IPS-11a (cell line): ENCODE results near the gene TRIM72.
"Not testable (repeated sequence)": the region's sequence is repeated elsewhere in the genome, so short reads cannot be mapped to it uniquely, and the experiment has no call there.

Source experiments
- H3K4me3 ChIP-seq: one replicate; pipeline ENCODE4 v1.5.1; 2013; ENCODE audit warnings: low read depth, low read length, control low read depth

The TRIM72 gene

GRCh38 chr16:31251435-31251834, 37.5 kb downstream of the TRIM72 start:
- H3K4me3 ChIP-seq, result no peak overlapping the region

DNA sequence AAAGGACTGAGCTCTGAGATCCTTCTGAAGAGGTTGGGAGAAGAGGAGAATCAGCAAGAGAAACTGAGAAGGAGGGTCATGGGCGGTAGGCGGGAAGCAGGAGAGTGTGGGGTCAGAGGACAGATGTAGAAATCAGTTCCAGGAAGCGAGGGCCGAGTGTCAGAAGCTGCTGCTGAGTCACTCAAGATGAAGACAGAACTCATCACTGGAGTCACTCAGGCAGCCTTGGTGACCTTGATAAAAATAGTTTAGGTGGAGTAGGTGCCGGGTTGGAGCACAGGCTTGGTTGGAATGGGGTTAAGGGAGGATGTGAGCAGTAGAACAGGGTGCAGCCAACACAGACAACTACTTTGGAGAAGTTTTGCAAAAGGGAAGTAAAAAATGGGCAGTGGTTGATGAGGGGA, 39.7 kb downstream of the TRIM72 start:
- H3K4me3 ChIP-seq, result no peak overlapping the region

DNA sequence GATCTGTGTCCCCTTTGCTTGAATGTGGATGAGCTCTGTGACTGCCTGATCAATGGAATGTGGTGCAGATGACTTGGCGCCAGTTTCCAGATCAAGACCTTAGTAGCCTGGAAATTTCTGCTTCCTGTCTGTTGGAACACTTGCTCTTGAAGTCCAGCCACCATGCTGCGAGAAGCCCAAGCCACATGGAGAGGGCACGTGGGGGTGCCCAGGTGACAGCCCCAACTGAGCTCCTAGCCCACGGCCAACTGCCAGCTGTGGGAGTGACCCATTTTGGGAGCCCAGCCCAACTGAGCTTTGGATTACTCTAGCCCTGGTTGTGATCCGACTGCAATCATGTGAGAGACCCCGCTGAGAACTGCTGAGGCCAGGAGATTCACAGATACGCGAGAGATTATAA, 42.5 kb downstream of the TRIM72 start:
- no peak overlapping the region for H3K4me3 ChIP-seq

DNA sequence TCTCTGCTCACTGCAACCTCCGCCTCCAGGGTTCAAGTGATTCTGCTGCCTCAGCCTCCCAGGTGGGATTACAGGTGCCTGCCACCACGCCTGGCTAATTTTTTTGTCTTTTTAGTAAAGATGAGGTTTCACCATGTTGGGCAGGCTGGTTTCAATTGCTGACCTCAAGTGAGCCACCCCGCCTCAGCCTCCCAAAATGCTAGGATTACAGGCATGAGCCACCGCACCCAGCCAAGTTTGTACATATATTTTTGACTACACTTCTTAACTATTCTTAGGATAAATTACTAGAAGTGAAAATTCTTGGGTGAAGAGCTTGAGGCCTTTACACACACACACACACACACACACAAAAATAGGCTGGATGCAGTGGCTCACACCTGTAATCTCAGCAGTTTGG, 44.4 kb downstream of the TRIM72 start:
- H3K4me3 ChIP-seq, result no peak overlapping the region

GRCh38 chr16:31260136-31260931, 46.4 kb downstream of the TRIM72 start:
- no peak overlapping the region for H3K4me3 ChIP-seq

DNA sequence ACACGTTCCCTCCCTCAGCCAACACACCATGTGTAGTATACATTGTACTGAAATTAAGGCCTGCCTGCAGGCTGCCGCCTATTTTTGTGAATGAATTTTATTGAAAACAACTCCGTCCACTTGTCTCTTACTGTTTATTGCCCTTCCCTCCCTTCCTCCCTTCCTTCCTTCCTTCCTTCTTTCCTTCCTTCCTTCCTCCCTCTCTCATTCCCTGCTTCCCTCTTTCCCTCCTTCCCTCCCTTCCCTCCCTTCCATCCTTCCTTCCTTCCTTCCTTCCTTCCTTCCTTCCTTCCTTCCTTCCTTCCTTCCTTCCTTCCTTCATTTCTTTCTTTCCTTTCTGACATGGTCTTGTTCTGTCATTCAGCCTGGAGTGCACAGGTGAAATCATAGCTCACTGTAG, 48.2 kb downstream of the TRIM72 start:
- no peak overlapping the region for H3K4me3 ChIP-seq

GRCh38 chr16:31265329-31266245, 51.7 kb downstream of the TRIM72 start:
- H3K4me3 ChIP-seq, result no peak overlapping the region

- no peak overlapping the region for H3K4me3 ChIP-seq
Observed at GRCh38 chr16:31267332-31268032, 53.6 kb downstream of the TRIM72 start.

DNA sequence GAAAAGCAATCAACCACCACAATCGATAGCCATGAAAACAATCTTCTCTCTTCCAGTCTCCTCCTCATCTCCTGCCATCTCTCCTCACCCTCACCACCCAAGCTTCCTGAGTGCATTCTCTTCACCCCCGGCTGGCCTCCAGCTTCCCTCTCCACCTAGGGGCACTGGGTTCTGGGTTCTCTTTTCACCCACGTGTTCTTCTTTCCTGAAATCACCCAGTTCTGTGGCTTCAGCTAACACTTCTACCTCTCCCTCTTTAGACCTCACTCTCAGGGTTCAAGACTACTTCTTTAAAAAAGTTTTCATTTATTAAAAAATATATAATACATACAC, 54.1 kb downstream of the TRIM72 start:
- no peak overlapping the region for H3K4me3 ChIP-seq

- no peak overlapping the region for H3K4me3 ChIP-seq
Observed at GRCh38 chr16:31268891-31269290, 55.0 kb downstream of the TRIM72 start.

DNA sequence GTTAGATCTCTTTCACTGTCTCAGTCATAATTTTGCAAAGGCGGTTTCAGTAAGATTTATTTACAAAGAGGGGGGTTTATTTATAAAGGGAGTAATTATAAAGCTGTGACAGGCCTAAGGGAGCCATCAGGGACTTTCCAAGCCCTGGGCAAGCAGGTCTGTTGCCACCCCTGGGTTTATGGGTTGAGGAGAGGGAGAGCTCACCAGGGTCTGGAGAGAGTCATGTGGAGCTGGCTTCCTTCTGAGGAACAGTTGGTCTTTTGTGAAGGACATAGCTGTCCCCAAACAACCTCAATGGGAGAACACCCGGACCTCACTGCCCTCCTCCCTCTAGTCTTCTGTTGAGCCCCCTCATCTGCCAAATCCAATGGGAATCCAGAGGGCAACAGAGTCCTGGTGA, 55.6 kb downstream of the TRIM72 start:
- no peak overlapping the region for H3K4me3 ChIP-seq

- H3K4me3 ChIP-seq, result not testable (repeated sequence)
Observed at GRCh38 chr16:31269973-31270372, 56.1 kb downstream of the TRIM72 start.

DNA sequence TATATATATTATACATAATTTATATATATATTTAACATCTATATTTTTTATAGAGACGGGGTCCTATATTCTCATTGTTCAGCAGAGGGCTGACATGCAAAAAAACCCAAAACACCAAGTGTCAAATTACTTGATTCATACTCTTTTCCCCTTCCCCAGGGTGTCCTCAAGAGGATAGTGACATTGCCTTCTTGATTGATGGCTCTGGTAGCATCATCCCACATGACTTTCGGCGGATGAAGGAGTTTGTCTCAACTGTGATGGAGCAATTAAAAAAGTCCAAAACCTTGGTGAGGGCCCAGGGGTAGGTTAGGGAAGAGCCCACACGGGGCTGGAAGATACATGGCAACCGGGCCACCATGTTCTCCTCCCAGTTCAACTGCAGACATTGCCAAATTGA, 56.9 kb downstream of the TRIM72 start:
- no peak overlapping the region for H3K4me3 ChIP-seq

DNA sequence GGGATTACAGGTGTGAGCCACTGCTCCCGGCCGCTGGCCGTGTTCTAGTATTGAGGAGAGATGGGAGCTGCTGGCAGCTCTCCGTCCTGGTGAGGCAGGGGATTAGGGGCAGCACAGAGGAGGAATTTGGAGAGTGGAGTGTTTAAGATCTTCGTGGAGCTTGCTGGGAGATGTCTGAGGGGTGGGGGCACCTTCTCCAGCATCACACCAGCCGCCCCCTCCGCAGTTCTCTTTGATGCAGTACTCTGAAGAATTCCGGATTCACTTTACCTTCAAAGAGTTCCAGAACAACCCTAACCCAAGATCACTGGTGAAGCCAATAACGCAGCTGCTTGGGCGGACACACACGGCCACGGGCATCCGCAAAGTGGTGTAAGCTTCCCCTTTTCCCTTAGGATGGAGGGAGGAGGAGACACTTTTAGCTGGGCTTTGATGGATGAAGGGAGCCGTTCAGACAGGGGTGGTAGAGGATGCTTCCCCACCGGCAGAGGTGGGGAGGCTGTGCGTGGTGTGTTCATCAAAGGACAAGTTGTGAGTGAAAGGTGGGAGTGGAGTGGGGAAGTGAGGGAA, 57.8 kb downstream of the TRIM72 start:
- H3K4me3 ChIP-seq, result no peak overlapping the region

DNA sequence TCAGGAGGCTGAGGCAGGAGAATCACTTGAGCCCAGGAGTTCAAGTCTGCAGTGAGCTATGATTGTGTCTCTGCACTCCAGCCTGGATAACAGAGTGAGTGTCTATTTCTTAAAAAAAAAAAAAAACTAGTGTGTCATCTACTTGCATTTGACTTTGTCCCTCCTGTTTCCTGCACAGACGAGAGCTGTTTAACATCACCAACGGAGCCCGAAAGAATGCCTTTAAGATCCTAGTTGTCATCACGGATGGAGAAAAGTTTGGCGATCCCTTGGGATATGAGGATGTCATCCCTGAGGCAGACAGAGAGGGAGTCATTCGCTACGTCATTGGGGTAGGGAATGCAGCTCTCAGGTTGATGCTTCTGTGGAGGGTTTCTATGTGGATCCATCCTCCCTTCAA, 59.3 kb downstream of the TRIM72 start:
- no peak overlapping the region for H3K4me3 ChIP-seq

DNA sequence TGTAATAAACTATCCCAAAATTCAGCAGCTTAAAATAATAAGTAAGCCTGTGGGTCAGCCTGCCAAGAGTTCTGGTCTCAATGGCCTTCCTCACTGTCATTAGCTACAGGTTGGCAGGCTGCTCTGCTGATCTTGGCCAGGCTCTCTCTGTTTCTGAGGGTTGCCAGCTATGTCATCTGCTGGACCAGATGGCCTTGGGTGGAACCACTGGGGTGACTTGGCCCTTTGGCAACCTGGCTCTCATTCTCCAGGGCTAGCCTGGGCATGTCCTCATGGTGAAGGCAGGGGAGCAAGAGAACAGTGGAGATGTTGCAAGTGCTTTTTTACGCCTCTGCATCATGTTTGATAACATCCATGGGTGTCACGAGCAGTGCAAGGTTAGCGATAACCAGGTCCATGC, 59.8 kb downstream of the TRIM72 start:
- H3K4me3 ChIP-seq, result no peak overlapping the region

GRCh38 chr16:31274831-31275816, 61.2 kb downstream of the TRIM72 start:
- no peak overlapping the region for H3K4me3 ChIP-seq

DNA sequence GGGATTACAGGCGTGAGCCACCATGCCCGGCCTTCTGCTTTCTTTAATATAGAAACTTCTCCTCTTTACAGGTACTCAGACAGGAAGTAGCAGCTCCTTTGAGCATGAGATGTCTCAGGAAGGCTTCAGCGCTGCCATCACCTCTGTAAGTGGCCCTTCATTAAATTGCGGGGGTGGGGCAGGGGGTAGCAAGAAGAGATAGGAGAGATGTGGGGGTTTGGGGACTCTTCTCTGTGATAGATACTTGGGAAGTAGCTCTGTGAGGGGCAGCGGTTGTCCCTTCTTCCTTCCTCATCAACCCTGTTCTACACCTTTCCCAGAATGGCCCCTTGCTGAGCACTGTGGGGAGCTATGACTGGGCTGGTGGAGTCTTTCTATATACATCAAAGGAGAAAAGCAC, 62.7 kb downstream of the TRIM72 start:
- H3K4me3 ChIP-seq, result no peak overlapping the region

DNA sequence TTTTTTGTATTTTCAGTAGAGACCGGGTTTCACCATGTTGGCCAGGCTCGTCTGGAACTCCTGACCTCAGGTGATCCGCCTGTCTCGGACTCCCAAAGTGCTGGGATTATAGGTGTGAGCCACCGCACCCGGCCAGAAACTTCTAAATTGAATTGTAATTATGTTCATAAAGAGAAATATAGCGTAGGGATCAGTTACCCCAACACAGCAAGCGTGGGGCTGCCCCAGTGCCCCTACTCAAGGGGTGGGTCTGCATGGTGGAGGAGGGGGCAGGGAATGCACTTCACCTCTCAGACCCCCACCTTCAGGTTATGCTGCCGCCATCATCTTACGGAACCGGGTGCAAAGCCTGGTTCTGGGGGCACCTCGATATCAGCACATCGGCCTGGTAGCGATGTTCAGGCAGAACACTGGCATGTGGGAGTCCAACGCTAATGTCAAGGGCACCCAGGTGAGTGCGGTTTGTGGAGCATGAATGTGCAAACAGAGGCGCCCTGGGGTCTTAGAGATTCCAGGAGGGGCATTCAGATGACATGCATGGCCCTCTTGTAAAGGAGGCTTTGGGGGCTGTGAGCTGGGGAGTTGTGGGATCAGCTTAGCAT, 63.8 kb downstream of the TRIM72 start:
- no peak overlapping the region for H3K4me3 ChIP-seq

- H3K4me3 ChIP-seq, result not testable (repeated sequence)
Observed at GRCh38 chr16:31278853-31279252, 64.9 kb downstream of the TRIM72 start.
